Measurements from ENCODE around the gene OR51M1. TPM values are rescaled to one million over a fixed set of nuclear protein-coding genes. Genes with fewer than 3 reads are reported as not detected.
"Not testable (repeated sequence)": the region's sequence is repeated elsewhere in the genome, so short reads cannot be mapped to it uniquely, and the experiment has no call there.

The OR51M1 gene
- total RNA-seq, 2 experiments from 2014 or later = not detected

GRCh38 chr11:5362017-5362625, 21.5 kb upstream of the OR51M1 start:
- CTCF ChIA-PET = no interaction called here

DNA sequence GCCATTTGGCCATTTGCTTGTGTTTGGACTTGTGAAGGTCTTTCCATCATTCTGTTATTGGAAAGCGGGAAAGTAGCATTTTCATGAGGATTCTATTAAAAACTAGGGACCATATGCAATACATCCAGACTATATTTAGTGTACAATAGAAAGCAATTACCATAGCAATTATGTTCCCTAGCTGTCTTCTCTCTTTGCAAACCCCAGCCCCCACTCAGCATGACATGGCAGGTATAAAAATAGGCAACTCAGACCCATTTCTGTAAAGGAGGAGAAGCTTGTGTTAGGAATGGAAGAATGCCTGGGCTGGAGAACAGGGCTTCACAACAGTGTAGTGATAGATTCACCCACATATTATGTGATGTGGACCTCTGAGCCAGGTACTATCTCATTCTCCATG, 19.9 kb upstream of the OR51M1 start:
- no peak overlapping the region for H3K4me3 Mint-ChIP-seq
- no peak for ATAC-seq
- H3K4me1 Mint-ChIP-seq (ENCODE audit: low read depth) = no peaks in the 10 kb centered on the region
- no peak for TF ChIP-seq CTCF (IDR thresholded peaks at IDR 0.05)
- H3K36me3 Mint-ChIP-seq (ENCODE audit: low read depth) = no peaks in the 10 kb centered on the region
- ChIA-PET CTCF (no interaction called here), POLR2A (no interaction called here)
- DNase-seq = no peak
- H3K27ac Mint-ChIP-seq = no peak overlapping the region
- peaks cover 12% of the 10 kb centered on the region for H3K27me3 Mint-ChIP-seq
- intact Hi-C loops (cut with micrococcal nuclease) = no loop called here
- peaks cover 2% of the 10 kb centered on the region for H3K9me3 Mint-ChIP-seq

More at GRCh38 chr11:5362017-5362625, 21.5 kb upstream of the OR51M1 start:
- Mint-ChIP-seq H3K27ac (no peak overlapping the region), H3K27me3 (peaks cover 8% of the 10 kb centered on the region), H3K4me3 (no peak overlapping the region), H3K9me3 (peaks cover 2% of the 10 kb centered on the region), H3K4me1 (ENCODE audit: low read depth) (no peaks in the 10 kb centered on the region), H3K36me3 (ENCODE audit: low read depth) (no peaks in the 10 kb centered on the region)
- DNase-seq (no peak), ATAC-seq (no peak)
- POLR2A ChIA-PET = no interaction called here
- TF ChIP-seq CTCF (IDR thresholded peaks at IDR 0.05) = no peak
- intact Hi-C loops (cut with micrococcal nuclease) = no loop called here

DNA sequence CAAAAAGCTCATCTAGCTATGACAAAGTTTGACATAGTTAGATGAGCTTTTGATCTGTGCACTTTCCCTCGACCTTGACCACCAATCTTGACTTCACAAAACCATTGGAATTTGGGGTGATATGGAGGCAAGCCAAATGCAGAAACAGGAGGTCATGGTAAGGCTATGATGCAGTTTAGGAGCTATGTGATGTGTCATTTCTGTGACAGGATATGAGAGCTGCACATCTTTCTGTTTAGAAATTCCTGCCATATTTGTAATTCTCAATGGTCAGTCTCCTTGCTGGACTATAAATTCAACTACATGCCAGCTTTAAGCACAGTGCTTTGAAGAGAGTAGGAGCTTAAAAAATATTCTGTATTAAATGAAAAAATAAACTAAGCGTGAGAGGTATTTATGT, 19.4 kb upstream of the OR51M1 start:
- Mint-ChIP-seq H3K4me3 (no peak overlapping the region), H3K4me1 (ENCODE audit: low read depth) (no peaks in the 10 kb centered on the region), H3K36me3 (ENCODE audit: low read depth) (no peaks in the 10 kb centered on the region), H3K9me3 (peaks cover 2% of the 10 kb centered on the region), H3K27ac (no peak overlapping the region), H3K27me3 (peaks cover 13% of the 10 kb centered on the region)
- DNase-seq (no peak), ATAC-seq (no peak)
- ChIA-PET POLR2A (no interaction called here), CTCF (no interaction called here)
- intact Hi-C loops (cut with micrococcal nuclease) = no loop called here
- TF ChIP-seq CTCF (IDR thresholded peaks at IDR 0.05) = no peak

- CTCF ChIA-PET; intact Hi-C loops (cut with micrococcal nuclease); DNase-seq; H3K4me3 Mint-ChIP-seq; H3K36me3 Mint-ChIP-seq (ENCODE audit: low read depth); POLR2A ChIA-PET; H3K27ac Mint-ChIP-seq; H3K4me1 Mint-ChIP-seq (ENCODE audit: low read depth); ATAC-seq; H3K9me3 Mint-ChIP-seq: not testable (repeated sequence)
- peaks cover 15% of the 10 kb centered on the region for H3K27me3 Mint-ChIP-seq
These were observed 17.2 kb upstream of the OR51M1 start for GRCh38 chr11:5366365-5366764.

DNA sequence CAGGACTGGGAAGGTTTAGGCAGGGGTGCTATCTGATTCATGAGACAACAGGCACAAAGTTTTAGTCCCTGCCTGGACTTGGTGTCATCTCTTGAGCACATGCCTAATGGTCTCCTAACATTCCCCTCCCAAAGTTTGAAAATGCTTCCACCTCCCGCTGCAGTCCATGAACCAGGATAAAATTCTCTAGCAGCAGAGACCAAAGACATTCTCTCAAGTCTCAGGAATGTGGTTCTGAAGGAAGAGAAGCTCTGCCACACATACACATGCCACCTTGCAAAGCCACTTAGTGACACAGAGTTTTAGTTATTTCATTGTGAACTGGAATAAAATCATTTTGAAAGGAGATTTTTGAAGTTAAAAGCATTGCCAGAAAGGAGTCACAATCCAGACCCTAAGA, 16.8 kb upstream of the OR51M1 start:
- no peak overlapping the region for H3K4me3 Mint-ChIP-seq

More for the DNA sequence above, 16.8 kb upstream of the OR51M1 start:
- CTCF ChIA-PET = no interaction called here
- TF ChIP-seq CTCF (IDR thresholded peaks at IDR 0.05) = no peak
- Mint-ChIP-seq H3K9me3 (peaks cover under 1% of the 10 kb centered on the region), H3K4me1 (ENCODE audit: low read depth) (no peaks in the 10 kb centered on the region), H3K27ac (no peak overlapping the region), H3K27me3 (peaks cover 15% of the 10 kb centered on the region), H3K36me3 (ENCODE audit: low read depth) (no peaks in the 10 kb centered on the region)
- POLR2A ChIA-PET = no interaction called here
- intact Hi-C loops (cut with micrococcal nuclease) = no loop called here
- no peak for ATAC-seq
- DNase-seq = no peak

Measured in activated CD8-positive, alpha-beta T cell treated with anti-CD3 and anti-CD28 coated beads for 36 hours (primary cell).